Measurements from ENCODE around the gene NCKAP1. TPM values are rescaled to one million over a fixed set of nuclear protein-coding genes. Genes with fewer than 3 reads are reported as not detected.

Gene NCKAP1
- polyA plus RNA-seq, 1 experiment: 58.0 TPM

DNA sequence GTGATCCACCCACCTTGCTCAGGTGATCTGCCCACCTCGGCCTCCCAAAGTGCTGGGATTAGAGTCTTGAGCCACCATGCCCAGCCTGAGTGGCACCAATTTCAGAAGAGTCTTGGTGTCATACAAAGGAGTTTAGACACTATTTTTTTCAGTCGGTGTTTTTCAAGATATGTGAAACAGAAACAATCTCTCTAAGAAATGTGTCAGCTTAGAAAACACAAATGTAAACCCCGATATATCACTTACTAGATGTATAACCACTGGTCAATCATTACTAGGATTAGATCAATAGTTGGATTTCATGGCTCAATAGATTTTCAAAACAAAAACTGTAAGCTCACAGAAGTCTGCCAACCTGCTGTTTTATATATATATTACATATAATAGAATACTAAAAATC is 104.6 kb downstream of the NCKAP1 start:
- TF ChIP-seq, protein P1, sequence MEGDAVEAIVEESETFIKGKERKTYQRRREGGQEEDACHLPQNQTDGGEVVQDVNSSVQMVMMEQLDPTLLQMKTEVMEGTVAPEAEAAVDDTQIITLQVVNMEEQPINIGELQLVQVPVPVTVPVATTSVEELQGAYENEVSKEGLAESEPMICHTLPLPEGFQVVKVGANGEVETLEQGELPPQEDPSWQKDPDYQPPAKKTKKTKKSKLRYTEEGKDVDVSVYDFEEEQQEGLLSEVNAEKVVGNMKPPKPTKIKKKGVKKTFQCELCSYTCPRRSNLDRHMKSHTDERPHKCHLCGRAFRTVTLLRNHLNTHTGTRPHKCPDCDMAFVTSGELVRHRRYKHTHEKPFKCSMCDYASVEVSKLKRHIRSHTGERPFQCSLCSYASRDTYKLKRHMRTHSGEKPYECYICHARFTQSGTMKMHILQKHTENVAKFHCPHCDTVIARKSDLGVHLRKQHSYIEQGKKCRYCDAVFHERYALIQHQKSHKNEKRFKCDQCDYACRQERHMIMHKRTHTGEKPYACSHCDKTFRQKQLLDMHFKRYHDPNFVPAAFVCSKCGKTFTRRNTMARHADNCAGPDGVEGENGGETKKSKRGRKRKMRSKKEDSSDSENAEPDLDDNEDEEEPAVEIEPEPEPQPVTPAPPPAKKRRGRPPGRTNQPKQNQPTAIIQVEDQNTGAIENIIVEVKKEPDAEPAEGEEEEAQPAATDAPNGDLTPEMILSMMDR (IDR thresholded peaks at IDR 0.05; ENCODE audit: insufficient read depth, low read depth, low read length): no peak
- H3K36me3 ChIP-seq (ENCODE audit: control insufficient read depth, insufficient read depth, low read length): 0 out of 2 replicates have a peak, but pooled peaks cover 1% of the 10 kb centered on the region
- ChIA-PET POLR2A (no interaction called here), CTCF (interaction anchor here (0.8 kb wide), 1 partner anchor 10 kb away, joined by 3 read pairs; no protein-coding TSS in a partner anchor)
- no peaks in the 10 kb centered on the region for H3K27me3 ChIP-seq (ENCODE audit: control insufficient read depth, insufficient read depth, low read length)
- no peak overlapping the region for H3K4me3 ChIP-seq (ENCODE audit: low read depth, low read length)
- no peak for DNase-seq (ENCODE audit: low read depth)

DNA sequence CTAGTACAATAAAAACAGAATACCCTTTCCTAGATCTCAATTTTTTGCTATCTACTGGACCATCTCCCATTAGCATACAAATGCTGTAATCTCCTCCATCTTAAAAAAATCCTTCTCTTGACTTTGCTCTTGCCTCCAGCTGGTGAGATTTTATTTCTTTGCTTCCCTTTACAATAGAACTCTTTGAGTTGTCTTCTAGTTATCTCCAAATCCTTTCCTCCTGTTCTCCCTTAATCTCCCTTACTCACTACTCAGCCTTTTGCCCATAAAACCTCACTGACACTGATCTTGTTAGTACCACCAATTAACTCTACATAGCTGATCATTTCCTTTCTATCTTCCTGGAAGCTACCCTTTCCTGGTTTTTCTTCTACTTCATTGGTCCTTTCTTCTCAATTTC is 108.3 kb downstream of the NCKAP1 start:
- CTCF ChIA-PET: no interaction called here

DNA sequence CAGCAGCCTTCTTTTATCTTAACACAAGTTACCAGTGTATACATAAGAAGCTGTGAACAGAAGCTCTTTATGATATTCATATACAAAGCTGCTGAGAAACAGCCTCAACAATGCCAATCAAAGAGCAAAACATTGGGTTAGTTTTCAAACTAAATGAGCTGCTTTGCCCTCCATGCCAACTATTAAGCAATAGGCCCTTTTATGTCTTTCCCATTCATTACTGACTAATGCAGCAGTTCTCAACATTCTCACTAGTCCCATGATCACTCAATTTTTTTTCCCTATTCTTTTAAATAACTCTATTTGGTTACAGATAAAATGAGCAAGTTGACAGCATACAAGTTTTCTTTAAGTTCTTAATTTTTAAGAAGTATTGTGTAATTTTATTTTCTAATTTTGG is 114.0 kb downstream of the NCKAP1 start:
- no peak for DNase-seq (ENCODE audit: low read depth)
- peaks cover 3% of the 10 kb centered on the region; the same call in 1 of the 2 replicates for H3K36me3 ChIP-seq (ENCODE audit: control insufficient read depth, insufficient read depth, low read length)
- no peak overlapping the region for H3K4me3 ChIP-seq (ENCODE audit: low read depth, low read length)
- TF ChIP-seq, protein P1 (IDR thresholded peaks at IDR 0.05; ENCODE audit: insufficient read depth, low read depth, low read length): no peak
- H3K27me3 ChIP-seq (ENCODE audit: control insufficient read depth, insufficient read depth, low read length): no peaks in the 10 kb centered on the region
- ChIA-PET POLR2A (no interaction called here), CTCF (no interaction called here)

More for the DNA sequence above, 108.3 kb downstream of the NCKAP1 start:
- TF ChIP-seq, protein P1 (IDR thresholded peaks at IDR 0.05; ENCODE audit: insufficient read depth, low read depth, low read length): no peak
- peaks cover 3% of the 10 kb centered on the region; the same call in 1 of the 2 replicates for H3K36me3 ChIP-seq (ENCODE audit: control insufficient read depth, insufficient read depth, low read length)
- POLR2A ChIA-PET: no interaction called here
- DNase-seq (ENCODE audit: low read depth): no peak
- H3K27me3 ChIP-seq (ENCODE audit: control insufficient read depth, insufficient read depth, low read length): no peaks in the 10 kb centered on the region
- H3K4me3 ChIP-seq (ENCODE audit: low read depth, low read length): no peak overlapping the region

DNA sequence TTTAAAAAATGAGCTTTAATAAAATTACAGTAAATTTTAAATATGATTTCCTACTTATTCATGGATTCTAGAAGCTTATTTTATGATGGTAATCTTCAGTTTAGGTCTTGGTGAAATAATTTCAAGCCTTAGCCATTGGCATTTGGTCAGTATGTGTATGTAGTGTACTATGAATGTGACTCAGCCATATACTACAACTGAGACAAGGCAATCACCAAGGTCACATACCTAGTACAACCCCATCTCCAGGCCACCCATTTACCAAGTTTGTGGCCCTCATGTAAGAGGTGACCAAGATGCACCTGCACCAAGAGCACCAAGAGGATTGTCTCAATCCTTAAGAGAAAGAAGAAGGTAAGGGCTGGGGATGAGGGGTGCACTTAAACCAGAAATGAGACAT is 117.0 kb downstream of the NCKAP1 start:
- H3K4me3 ChIP-seq (ENCODE audit: low read depth, low read length): no peak overlapping the region
- ChIA-PET POLR2A (no interaction called here), CTCF (no interaction called here)
- no peaks in the 10 kb centered on the region for H3K27me3 ChIP-seq (ENCODE audit: control insufficient read depth, insufficient read depth, low read length)
- DNase-seq (ENCODE audit: low read depth): no peak
- no peaks in the 10 kb centered on the region for H3K36me3 ChIP-seq (ENCODE audit: control insufficient read depth, insufficient read depth, low read length)
- TF ChIP-seq, protein P1 (IDR thresholded peaks at IDR 0.05; ENCODE audit: insufficient read depth, low read depth, low read length): no peak

DNA sequence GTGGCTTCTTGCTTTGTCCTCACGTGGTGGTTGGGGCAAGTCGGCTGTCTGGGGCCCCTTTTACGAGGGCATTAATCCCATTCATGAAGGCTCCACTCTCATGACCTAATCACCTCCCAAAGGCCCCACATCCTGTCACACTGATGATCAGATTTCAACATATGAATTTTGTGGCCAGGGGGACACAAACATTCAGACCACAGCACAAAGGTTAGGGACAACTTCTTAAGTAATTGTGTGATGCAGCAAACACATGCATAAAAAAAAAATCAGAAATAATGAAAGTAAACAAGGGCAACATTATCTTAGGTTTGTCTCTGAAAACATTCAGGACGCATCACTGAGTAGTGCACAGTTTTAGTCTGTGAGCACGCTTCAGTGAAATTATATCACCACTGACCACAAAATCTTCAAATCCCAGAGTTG is 117.6 kb downstream of the NCKAP1 start:
- Histone ChIP-seq H3K4me3 (ENCODE audit: low read depth, low read length) (no peak overlapping the region), H3K27me3 (ENCODE audit: control insufficient read depth, insufficient read depth, low read length) (no peaks in the 10 kb centered on the region), H3K36me3 (ENCODE audit: control insufficient read depth, insufficient read depth, low read length) (no peaks in the 10 kb centered on the region)
- no peak for DNase-seq (ENCODE audit: low read depth)
- TF ChIP-seq, protein P1 (IDR thresholded peaks at IDR 0.05; ENCODE audit: insufficient read depth, low read depth, low read length): no peak
- POLR2A ChIA-PET: no interaction called here
- CTCF ChIA-PET: no interaction called here

All from BJ (cell line).